SK-N-MC (cell line): Measurements from ENCODE around the gene SOCS7.
"Not testable (repeated sequence)": the region's sequence is repeated elsewhere in the genome, so short reads cannot be mapped to it uniquely, and the experiment has no call there.

Experiments used
- DNase-seq: peaks from one replicate; pipeline ENCODE4 v3.0.0-alpha.2; 2011; ENCODE audit warnings: low read depth, low spot score
- H3K27ac ChIP-seq: fragments of 200-600 bp; sonication (generic); 2 replicates; pipeline ENCODE4 v1.5.1; 2016; ENCODE audit warnings: mixed run types
- H3K36me3 ChIP-seq: fragments of 200-600 bp; sonication (generic); 2 replicates; pipeline ENCODE4 v1.6.1; 2017; ENCODE audit warnings: antibody characterized with exemption, low read length, mixed read lengths; ENCODE audit not compliant: insufficient read depth
- H3K4me3 ChIP-seq: fragments of 200-600 bp; sonication (generic); 2 replicates; pipeline ENCODE4 v1.5.1; 2016
- H3K9ac ChIP-seq: fragments of 200-600 bp; sonication (generic); 2 replicates; pipeline ENCODE4 v1.8.0; 2017; ENCODE audit warnings: mixed run types, mixed read lengths; ENCODE audit not compliant: insufficient read length
- H3K9me3 ChIP-seq: fragments of 200-600 bp; sonication (generic); 2 replicates; pipeline ENCODE4 v1.6.1; 2017; ENCODE audit warnings: low read depth, mild to moderate bottlenecking, antibody characterized with exemption, low read length, moderate library complexity, mixed read lengths
- EZH2 ChIP-seq: fragments of 200-600 bp; sonication (generic); IDR thresholded peaks from one replicate; pipeline ENCODE4 v1.6.1; 2017; ENCODE audit warnings: antibody characterized with exemption
- FOXP2 ChIP-seq: optimal IDR thresholded peaks from 2 replicates; pipeline ENCODE3; 2011; ENCODE audit warnings: mild to moderate bottlenecking, moderate library complexity; ENCODE audit not compliant: insufficient read depth; ENCODE audit errors: extremely low read length, control extremely low read depth
- POLR2AphosphoS5 ChIP-seq: IDR thresholded peaks from 2 replicates; pipeline ENCODE4 v1.6.1; 2012; ENCODE audit warnings: mild to moderate bottlenecking, low read depth, low read length, borderline replicate concordance

The SOCS7 gene

DNA sequence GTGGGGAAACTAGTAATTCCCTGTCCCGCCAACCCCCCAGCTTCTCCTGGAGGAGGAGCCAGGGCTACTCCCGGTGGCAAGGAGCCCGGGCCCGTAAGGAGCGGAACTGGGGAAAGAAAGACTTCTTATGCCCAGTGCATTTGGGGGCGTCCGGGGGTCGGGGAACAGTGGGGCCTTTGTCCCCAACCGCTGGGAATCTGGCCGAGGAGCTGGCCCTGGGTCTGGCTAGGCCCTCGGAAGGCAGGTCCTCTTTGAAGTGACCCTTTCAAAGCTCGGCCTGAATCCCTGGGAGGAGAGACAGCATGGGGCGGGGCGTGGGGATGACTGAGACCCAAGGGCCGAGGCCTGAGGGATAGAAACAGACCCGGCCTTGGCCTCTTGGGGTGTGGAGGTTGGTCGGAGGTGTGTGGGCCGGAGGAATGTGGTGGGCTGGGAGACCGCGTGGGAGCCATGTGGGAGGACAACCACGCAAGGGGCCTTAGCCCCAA lies 82.6 kb downstream of the SOCS7 start:
- H3K36me3 ChIP-seq: no peaks in the 10 kb centered on the region
- no peak overlapping the region for H3K4me3 ChIP-seq
- DNase-seq: no peak
- H3K27ac ChIP-seq: no peak overlapping the region
- no peak for TF ChIP-seq POLR2AphosphoS5
- TF ChIP-seq EZH2: no peak
- no peak for TF ChIP-seq FOXP2
- H3K9me3 ChIP-seq: no peaks in the 10 kb centered on the region
- H3K9ac ChIP-seq: no peak overlapping the region

DNA sequence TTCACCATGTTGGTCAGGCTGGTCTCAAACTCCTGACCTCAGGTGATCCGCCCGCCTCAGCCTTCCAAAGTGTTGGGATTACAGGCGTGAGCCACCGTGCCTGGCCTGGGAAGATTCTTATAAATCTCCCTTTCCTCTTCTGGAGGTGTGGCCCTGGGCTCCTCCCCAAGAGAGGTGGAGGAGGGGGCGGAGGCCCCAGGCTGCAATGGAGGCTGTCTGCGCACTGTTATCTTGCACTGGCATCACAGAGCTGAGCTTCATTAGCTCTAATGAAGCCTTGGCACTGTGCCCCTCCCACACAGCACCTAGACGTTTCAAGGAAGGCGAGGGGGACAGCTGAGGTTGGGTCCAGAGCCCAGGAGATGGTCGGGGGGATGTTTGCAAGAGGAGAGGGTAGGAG lies 84.2 kb downstream of the SOCS7 start:
- TF ChIP-seq EZH2 (no peak), FOXP2 (no peak), POLR2AphosphoS5 (no peak)
- Histone ChIP-seq H3K9ac (no peak overlapping the region), H3K9me3 (no peaks in the 10 kb centered on the region), H3K27ac (no peak overlapping the region), H3K36me3 (no peaks in the 10 kb centered on the region), H3K4me3 (no peak overlapping the region)
- DNase-seq: no peak

DNA sequence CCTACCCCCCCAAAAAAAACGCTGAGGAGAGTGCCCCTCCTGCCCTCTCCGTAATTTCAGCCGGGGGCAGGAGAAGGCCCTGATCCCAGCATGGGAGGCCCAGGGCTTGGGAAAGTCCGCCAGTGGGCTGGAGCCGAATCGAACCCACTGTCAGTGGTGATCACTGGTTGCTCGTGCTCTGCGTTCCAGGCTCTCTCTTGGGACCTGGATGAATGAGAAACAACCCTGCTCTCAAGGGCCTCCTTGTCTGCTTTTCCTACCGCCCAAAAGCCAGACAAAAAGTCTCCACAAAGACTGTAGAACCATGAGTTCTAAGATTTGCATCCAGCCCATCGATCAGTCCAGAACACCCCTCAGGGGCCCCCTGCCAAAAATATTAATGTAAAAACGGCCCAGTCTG lies 84.7 kb downstream of the SOCS7 start:
- DNase-seq: no peak
- TF ChIP-seq FOXP2 (no peak), EZH2 (no peak), POLR2AphosphoS5 (no peak)
- Histone ChIP-seq H3K4me3 (no peak overlapping the region), H3K9ac (peak overlapping the region; percentile 10), H3K36me3 (no peaks in the 10 kb centered on the region), H3K9me3 (no peaks in the 10 kb centered on the region), H3K27ac (no peak overlapping the region)

DNA sequence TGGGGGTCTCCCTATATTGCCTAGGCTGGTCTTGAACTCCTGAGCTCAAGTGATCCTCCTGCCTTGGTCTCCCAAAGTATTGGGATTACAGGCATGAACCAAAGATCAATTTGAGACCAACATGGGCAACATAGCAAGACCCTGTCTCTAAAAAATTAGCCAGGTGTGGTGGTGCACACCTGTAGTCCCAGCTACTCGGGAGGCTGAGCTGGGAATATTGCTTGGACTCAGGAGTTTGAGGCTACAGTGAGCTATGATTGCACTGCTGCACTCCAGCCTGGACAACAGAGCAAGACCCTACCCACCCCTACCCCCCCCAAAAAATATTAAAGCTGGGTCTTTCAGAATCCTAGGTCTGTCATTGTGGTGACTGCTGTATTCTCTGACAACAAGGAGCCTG lies 85.7 kb downstream of the SOCS7 start:
- not testable (repeated sequence) for H3K27ac ChIP-seq, H3K9ac ChIP-seq, DNase-seq, H3K9me3 ChIP-seq, H3K4me3 ChIP-seq, H3K36me3 ChIP-seq

DNA sequence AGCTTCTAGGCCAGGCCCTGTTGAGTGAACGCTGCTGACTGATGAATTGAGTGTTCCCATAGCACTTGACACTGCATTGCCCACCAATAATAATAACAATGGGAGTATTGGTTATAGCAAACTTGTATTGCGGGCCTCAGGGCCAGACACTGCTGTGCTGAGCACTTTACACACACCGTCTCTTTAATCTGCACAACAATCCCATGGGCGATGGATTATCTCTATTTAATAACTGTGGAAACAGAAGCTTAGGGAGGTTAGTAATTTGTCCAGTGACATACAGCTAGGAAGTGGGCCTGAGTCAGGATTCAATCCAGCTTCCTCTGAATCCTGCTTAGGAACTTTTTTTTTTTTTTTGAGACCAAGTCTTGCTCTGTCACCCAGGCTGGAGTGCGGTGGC lies 87.8 kb downstream of the SOCS7 start:
- Histone ChIP-seq H3K27ac (no peak overlapping the region), H3K9ac (no peak overlapping the region), H3K9me3 (no peaks in the 10 kb centered on the region), H3K36me3 (no peaks in the 10 kb centered on the region), H3K4me3 (no peak overlapping the region)
- DNase-seq: no peak
- TF ChIP-seq POLR2AphosphoS5 (no peak), FOXP2 (no peak), EZH2 (no peak)

DNA sequence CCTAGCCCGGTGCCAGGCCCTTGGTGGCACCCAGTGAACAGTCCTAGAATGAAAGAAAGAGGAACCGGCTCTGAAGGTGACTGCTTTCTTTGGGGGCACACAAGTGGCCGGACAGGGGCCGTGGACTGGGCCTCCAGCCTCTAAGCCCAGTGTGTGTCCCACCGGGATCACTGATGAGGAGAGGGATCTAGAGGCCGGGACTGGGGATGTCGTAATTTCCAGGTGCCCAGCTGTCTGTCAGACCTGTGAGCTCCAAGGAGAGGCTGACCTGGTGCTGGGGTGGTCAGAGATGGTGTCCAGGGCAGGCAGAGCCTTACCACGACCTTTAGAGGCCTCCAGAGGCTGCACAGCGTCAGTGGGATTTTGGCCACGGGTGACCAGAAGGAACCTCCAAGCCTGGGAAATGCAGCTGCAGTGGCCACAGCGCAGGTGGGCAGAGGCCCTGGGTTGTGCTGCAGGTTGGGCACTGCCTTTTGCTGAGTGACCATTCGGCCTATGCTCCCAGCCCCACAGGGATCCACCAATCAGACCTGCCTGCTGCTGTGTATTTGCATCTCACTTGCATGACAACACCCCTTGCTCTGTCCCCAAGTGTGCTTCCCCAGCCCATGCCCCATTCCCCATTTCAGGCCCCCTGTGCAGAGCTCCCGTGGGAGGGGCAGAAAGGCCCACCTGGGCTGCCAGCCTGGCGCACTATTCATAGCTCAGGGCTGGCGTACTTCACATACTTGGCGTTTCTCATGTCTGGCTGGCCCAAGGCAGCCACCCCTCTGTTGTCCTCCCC lies 89.2 kb downstream of the SOCS7 start:
- no peak for DNase-seq
- no peaks in the 10 kb centered on the region for H3K9me3 ChIP-seq
- H3K9ac ChIP-seq: no peak overlapping the region
- no peak for TF ChIP-seq POLR2AphosphoS5
- TF ChIP-seq FOXP2: no peak
- no peak for TF ChIP-seq EZH2
- no peak overlapping the region for H3K27ac ChIP-seq
- no peak overlapping the region for H3K4me3 ChIP-seq
- H3K36me3 ChIP-seq: no peaks in the 10 kb centered on the region

DNA sequence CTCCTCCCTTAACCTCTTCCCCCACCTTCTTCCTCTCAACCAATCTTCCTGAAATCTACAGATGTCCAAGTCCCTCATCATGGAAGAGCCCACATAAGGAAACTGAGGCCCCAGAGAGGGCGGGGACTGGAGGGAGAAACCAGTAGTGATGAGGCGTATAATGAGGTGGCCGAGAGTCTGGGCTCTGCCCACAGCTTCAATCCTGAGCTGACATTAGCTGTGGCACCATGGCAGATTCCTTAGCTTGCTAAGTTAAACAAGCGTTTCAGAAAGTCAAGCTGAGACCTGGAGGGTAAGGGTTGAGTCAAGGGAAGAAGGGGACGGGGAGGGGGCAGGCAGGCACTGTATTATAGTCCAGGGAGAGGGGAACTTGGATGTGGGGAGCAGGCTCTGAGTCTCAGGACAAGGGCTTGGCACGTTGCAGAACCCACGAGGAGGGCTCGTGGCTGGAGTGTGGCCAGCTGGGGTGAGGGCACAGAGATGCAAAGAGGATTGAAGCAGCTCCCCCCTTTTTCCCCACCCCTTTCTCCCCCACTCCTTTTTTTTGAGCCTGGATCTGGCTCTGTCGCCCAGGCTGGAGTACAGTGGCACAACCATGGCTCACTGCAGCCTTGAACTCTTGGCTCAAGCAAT lies 89.9 kb downstream of the SOCS7 start:
- Histone ChIP-seq H3K36me3 (no peaks in the 10 kb centered on the region), H3K27ac (no peak overlapping the region), H3K9me3 (no peaks in the 10 kb centered on the region), H3K4me3 (no peak overlapping the region), H3K9ac (no peak overlapping the region)
- DNase-seq: no peak
- TF ChIP-seq POLR2AphosphoS5 (no peak), EZH2 (no peak), FOXP2 (no peak)

DNA sequence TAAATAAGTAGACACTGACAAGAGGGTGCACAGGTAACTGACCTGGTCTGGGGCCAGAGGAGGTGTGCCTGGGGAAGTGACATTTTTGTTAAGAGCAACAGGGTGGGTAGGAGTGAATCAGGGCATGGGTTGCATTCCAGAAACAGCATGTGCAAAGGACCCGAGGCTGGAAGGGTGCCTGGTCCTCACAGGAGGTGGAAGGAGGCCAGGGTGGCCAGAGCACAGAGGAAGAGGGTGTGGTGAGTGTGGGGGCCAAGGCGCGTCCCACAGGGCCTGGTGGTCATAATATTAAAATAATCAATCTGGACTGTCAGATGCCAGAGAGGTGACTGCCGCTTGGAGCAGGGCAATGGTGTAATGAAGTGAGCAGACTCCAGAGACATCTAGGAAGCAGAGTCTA lies 90.9 kb downstream of the SOCS7 start:
- H3K9me3 ChIP-seq: no peaks in the 10 kb centered on the region
- no peak for DNase-seq
- H3K4me3 ChIP-seq: no peak overlapping the region
- TF ChIP-seq POLR2AphosphoS5 (no peak), FOXP2 (no peak), EZH2 (no peak)
- H3K9ac ChIP-seq: no peak overlapping the region
- H3K27ac ChIP-seq: no peak overlapping the region
- H3K36me3 ChIP-seq: no peaks in the 10 kb centered on the region
